ENCODE measurements around the gene BNC2. TPM values are rescaled to one million over a fixed set of nuclear protein-coding genes. Genes with fewer than 3 reads are reported as not detected.

BNC2 gene
- total and polyA plus RNA-seq, 7 donors = 0.23 to 205 (median 117) TPM

DNA sequence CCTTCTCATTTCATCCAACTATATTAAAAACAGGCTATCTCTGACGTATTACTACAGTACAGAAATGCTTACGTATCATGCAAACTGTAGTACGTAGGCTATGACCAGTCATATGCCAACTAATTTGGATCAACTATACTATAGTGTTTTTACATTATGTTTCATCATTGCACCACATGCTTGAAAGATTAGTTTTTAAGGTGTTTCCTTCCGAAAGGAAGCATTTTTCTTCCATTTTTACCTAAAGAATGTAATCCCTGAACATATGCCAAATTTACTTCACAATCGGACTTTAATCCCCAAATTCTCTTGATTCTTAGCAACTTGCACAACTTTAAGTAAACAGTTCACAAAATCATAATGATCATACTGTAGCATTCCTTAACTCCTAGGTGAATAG lies 153.9 kb downstream of the BNC2 start:
- no peak for DNase-seq
- Histone ChIP-seq H3K9me3 (no peaks in the 10 kb centered on the region), H3K4me1 (peaks cover 0 to 81% (median 39%) of the 10 kb centered on the region in 4 donors), H3K27me3 (no peaks in the 10 kb centered on the region), H3K36me3 (no peaks in the 10 kb centered on the region), H3K4me3 (no peak overlapping the region), H3K27ac (no peak overlapping the region)
- intact Hi-C loops (cut with DNase I) = no loop called here
- 91 to 94% methylated on average over 5 of the region's 5 CpGs for WGBS, 2 donors
- no peak for TF ChIP-seq POLR2A (IDR thresholded peaks at IDR 0.05)

DNA sequence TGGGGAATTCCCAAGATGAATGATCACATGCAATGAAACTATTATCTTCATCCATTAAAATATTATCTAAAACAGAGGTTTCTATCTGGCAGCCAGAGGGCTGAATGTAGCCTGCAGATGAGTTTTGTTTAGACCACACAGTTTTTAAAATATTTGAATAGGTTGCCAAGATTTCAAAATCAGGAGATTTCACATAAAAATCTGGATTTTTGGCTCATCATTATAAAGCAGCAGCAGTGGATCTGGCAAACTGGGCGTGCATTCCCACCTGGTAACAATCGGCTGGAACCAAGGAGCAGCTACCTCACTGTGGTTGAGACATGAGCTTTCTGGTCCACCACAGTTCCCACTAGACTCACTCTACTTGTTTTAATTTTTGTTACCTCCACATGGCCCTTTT lies 155.1 kb downstream of the BNC2 start:
- Histone ChIP-seq H3K27me3 (no peaks in the 10 kb centered on the region), H3K9me3 (no peaks in the 10 kb centered on the region), H3K27ac (peak overlapping the region in 1 of 4 donors; percentile 4), H3K4me3 (no peak overlapping the region), H3K36me3 (no peaks in the 10 kb centered on the region), H3K4me1 (peaks cover 0 to 69% (median 30%) of the 10 kb centered on the region in 4 donors)
- DNase-seq = no peak
- intact Hi-C loops (cut with DNase I) = no loop called here
- 46 to 68% methylated on average over 2 of the region's 2 CpGs for WGBS, 2 donors
- TF ChIP-seq POLR2A (IDR thresholded peaks at IDR 0.05) (no peak), EP300 (IDR thresholded peaks at IDR 0.05) (no peak), POLR2AphosphoS5 (IDR thresholded peaks at IDR 0.05) (no peak)
- TF ChIP-seq, protein P1, sequence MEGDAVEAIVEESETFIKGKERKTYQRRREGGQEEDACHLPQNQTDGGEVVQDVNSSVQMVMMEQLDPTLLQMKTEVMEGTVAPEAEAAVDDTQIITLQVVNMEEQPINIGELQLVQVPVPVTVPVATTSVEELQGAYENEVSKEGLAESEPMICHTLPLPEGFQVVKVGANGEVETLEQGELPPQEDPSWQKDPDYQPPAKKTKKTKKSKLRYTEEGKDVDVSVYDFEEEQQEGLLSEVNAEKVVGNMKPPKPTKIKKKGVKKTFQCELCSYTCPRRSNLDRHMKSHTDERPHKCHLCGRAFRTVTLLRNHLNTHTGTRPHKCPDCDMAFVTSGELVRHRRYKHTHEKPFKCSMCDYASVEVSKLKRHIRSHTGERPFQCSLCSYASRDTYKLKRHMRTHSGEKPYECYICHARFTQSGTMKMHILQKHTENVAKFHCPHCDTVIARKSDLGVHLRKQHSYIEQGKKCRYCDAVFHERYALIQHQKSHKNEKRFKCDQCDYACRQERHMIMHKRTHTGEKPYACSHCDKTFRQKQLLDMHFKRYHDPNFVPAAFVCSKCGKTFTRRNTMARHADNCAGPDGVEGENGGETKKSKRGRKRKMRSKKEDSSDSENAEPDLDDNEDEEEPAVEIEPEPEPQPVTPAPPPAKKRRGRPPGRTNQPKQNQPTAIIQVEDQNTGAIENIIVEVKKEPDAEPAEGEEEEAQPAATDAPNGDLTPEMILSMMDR (IDR thresholded peaks at IDR 0.05) = no peak

DNA sequence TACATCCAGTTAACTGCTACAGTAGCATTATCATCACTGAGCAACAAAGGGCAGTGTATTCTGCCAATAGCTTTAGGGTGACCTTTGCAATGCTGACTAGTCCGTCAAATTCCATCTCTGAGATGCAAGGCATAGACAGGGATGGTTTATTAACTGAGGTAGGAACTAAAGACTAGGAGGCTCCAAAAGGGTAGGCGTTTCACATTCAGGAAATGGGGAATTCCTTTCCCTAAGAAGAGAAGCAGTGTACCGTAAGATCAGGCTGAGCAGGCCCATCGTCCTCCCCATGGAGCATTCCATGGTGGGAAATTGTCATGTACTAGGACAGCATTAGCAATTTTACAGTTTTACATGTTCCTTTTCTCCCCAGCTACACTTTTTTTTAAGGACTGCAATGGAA lies 157.7 kb downstream of the BNC2 start:
- WGBS, 2 donors = 91% methylated on average over 4 of the region's 4 CpGs
- no peak for DNase-seq
- Histone ChIP-seq H3K36me3 (no peaks in the 10 kb centered on the region), H3K27me3 (no peaks in the 10 kb centered on the region), H3K4me3 (no peak overlapping the region), H3K27ac (peak overlapping the region in 1 of 4 donors; percentile 5), H3K4me1 (peaks cover 0 to 59% (median 29%) of the 10 kb centered on the region in 4 donors), H3K9me3 (no peaks in the 10 kb centered on the region)
- intact Hi-C loops (cut with DNase I) = no loop called here
- no peak for TF ChIP-seq EP300 (IDR thresholded peaks at IDR 0.05)
- TF ChIP-seq POLR2AphosphoS5 (IDR thresholded peaks at IDR 0.05) = no peak
- TF ChIP-seq POLR2A (IDR thresholded peaks at IDR 0.05) = no peak
- TF ChIP-seq, protein P1 (IDR thresholded peaks at IDR 0.05) = no peak

DNA sequence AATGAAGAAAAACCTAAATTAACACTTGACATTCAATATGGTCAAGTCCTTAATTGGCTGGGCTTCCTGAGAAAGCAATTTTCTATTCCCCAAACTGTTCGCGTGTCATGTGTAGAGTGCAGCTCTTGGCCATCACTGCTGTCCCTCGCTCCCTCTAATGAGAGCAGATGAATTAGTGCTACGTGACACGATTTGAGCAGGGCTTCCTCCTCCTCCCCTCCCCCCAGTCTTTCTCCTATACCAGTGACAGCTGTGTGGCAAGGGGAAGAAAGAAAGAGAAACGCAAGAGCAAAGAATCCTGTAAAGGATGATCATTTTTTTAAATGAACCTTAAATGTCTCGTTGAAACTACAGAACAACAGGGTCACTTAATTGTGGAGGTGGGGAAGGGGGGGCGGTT lies 159.6 kb downstream of the BNC2 start:
- Histone ChIP-seq H3K9me3 (no peaks in the 10 kb centered on the region), H3K4me3 (no peak overlapping the region), H3K27me3 (no peaks in the 10 kb centered on the region), H3K36me3 (no peaks in the 10 kb centered on the region), H3K4me1 (peaks cover 0 to 56% (median 39%) of the 10 kb centered on the region in 4 donors), H3K27ac (no peak overlapping the region)
- TF ChIP-seq, protein P1 (IDR thresholded peaks at IDR 0.05) = no peak
- no peak for TF ChIP-seq POLR2A (IDR thresholded peaks at IDR 0.05)
- TF ChIP-seq EP300 (IDR thresholded peaks at IDR 0.05) = no peak
- TF ChIP-seq POLR2AphosphoS5 (IDR thresholded peaks at IDR 0.05) = no peak
- intact Hi-C loops (cut with DNase I) = no loop called here
- no peak for DNase-seq
- 72 to 87% methylated on average over 8 of the region's 8 CpGs for WGBS, 2 donors

DNA sequence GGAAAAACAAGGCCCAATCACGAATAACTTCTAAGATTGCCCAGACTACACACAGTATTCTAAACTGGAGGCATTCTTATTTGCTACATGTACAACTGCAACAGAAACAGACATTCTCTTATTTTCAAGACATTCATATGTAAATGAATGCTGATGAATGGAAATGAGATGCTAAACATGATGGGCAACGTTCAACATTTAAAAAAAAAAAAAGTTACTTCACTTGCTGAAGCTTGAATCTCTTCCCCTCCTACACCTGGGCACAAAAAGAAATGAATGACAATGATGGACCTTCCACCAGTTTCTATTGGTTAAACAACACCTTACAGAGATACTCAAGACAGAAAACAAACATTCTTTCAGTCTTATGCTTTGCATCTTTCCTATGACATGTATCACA lies 160.5 kb downstream of the BNC2 start:
- Histone ChIP-seq H3K36me3 (no peaks in the 10 kb centered on the region), H3K4me3 (no peak overlapping the region), H3K9me3 (no peaks in the 10 kb centered on the region), H3K4me1 (peaks cover 0 to 65% (median 44%) of the 10 kb centered on the region in 4 donors), H3K27ac (peak overlapping the region in 2 of 4 donors; percentile 67 to 68), H3K27me3 (no peaks in the 10 kb centered on the region)
- 78 to 83% methylated on average over 2 of the region's 2 CpGs for WGBS, 2 donors
- intact Hi-C loops (cut with DNase I) = loop anchor here (5.0 kb wide), 1 partner anchor 518 kb away; no protein-coding TSS in a partner anchor
- no peak for TF ChIP-seq EP300 (IDR thresholded peaks at IDR 0.05)
- TF ChIP-seq, protein P1 (IDR thresholded peaks at IDR 0.05) = no peak
- no peak for TF ChIP-seq POLR2A (IDR thresholded peaks at IDR 0.05)
- TF ChIP-seq POLR2AphosphoS5 (IDR thresholded peaks at IDR 0.05) = no peak
- DNase-seq = no peak
